GM12878 (cell line): ENCODE measurements around the gene IGF2R. TPM values are rescaled to one million over a fixed set of nuclear protein-coding genes. Genes with fewer than 3 reads are reported as not detected.

Source experiments
- ATAC-seq: fragments of 200-7000 bp; cut with Tn5 transposase; 3 replicates; pipeline ENCODE4 v1.9.1; 2020; ENCODE audit warnings: mild to moderate bottlenecking, moderate library complexity
- BruUV-seq: library from RNA; stranded (reverse); fragments of 400-500 nt; replicated peaks from 2 replicates; lab custom pipeline; 2021; lab: Mats Ljungman, UMichigan
- CTCF ChIA-PET: fragments of 300-600 bp; sonication (Branson Sonifier 250); formaldehyde crosslinking; extraction: SDS; loops from one replicate; lab custom pipeline; 2021; ENCODE audit warnings: inconsistent platforms; lab: Yijun Ruan, JAX
- POLR2A ChIA-PET: fragments of 350-600 bp; formaldehyde crosslinking; extraction: SDS; loops from one replicate; lab custom pipeline; 2021; ENCODE audit warnings: inconsistent platforms; lab: Charles Lee
- RAD21 ChIA-PET: fragments of 300-600 bp; sonication (Branson Sonifier 250); formaldehyde crosslinking; loops from one replicate; lab custom pipeline; 2023; ENCODE audit warnings: antibody characterized with exemption; ENCODE audit not compliant: unreplicated experiment; lab: Charles Lee
- SMC1A ChIA-PET: fragments of 300-600 bp; sonication (Branson Sonifier 250); formaldehyde crosslinking; loops from one replicate; lab custom pipeline; 2023; ENCODE audit not compliant: unreplicated experiment, uncharacterized antibody; lab: Charles Lee
- DNase-seq: peaks from one replicate; pipeline ENCODE4 v3.0.0-alpha.2; 2011; ENCODE audit warnings: low read depth, low spot score
- FAIRE-seq: peaks from 3 replicates; lab custom pipeline; 2011; peaks lifted over from hg19 to GRCh38; lab: Jason Lieb, UNC
- H2AFZ ChIP-seq: 2 replicates; pipeline ENCODE4 v1.6.0; 2011; ENCODE audit warnings: low read depth, low read length, control low read depth; ENCODE audit not compliant: control insufficient read depth
- H3K27ac ChIP-seq: 2 replicates; pipeline ENCODE4 v1.5.1; 2011; ENCODE audit warnings: control low read depth; ENCODE audit not compliant: control insufficient read depth, insufficient read depth
- H3K27me3 ChIP-seq, 2 experiments: replicated peaks in 1 of 2; 2 replicates each; pipeline versions ENCODE4 v1.6.0 to v1.6.1; 2011; ENCODE audit warnings: low read length in 1 of 2; ENCODE audit not compliant: control insufficient read depth in 2 of 2, insufficient read depth in 2 of 2
- H3K36me3 ChIP-seq, 2 experiments: 2 replicates each; pipeline ENCODE4 v1.5.1; 2011; ENCODE audit warnings: low read length in 1 of 2; ENCODE audit not compliant: control insufficient read depth in 2 of 2, insufficient read depth in 2 of 2
- H3K4me1 ChIP-seq: 2 replicates; pipeline ENCODE4 v1.6.1; 2011; ENCODE audit warnings: mild to moderate bottlenecking, low read length, moderate library complexity, mixed read lengths; ENCODE audit not compliant: control insufficient read depth, insufficient read depth
- H3K4me2 ChIP-seq: 2 replicates; pipeline ENCODE4 v1.6.0; 2011; ENCODE audit warnings: control low read depth; ENCODE audit not compliant: control insufficient read depth, insufficient read depth
- H3K4me3 ChIP-seq: fragments of 200-600 bp; sonication (generic); 2 replicates; pipeline ENCODE4 v1.5.1; 2016
- H3K79me2 ChIP-seq: 2 replicates; pipeline ENCODE4 v1.6.0; 2011; ENCODE audit warnings: low read length; ENCODE audit not compliant: control insufficient read depth, insufficient read depth
- H3K9ac ChIP-seq: 2 replicates; pipeline ENCODE4 v1.8.0; 2011; ENCODE audit warnings: low read length, control low read depth, mixed read lengths; ENCODE audit not compliant: control insufficient read depth, insufficient read depth
- H3K9me3 ChIP-seq: replicated peaks from 3 replicates; pipeline ENCODE4 v1.5.1; 2011; ENCODE audit warnings: mild to moderate bottlenecking, low read length; ENCODE audit not compliant: control insufficient read depth, insufficient read depth
- H4K20me1 ChIP-seq: 2 replicates; pipeline ENCODE4 v1.6.0; 2011; ENCODE audit not compliant: control insufficient read depth, insufficient read depth
- GATAD2B ChIP-seq: fragments of 450-650 bp; conservative IDR thresholded peaks from 2 replicates; pipeline ENCODE4 v1.6.1; 2017; ENCODE audit warnings: low read depth, mild to moderate bottlenecking, moderate library complexity
- HDGF ChIP-seq: fragments of 450-650 bp; IDR thresholded peaks from 2 replicates; pipeline ENCODE4 v1.6.1; 2016; ENCODE audit warnings: antibody characterized with exemption
- MEF2A ChIP-seq: IDR thresholded peaks from 2 replicates; pipeline ENCODE4 v1.6.1; 2011; ENCODE audit warnings: low read depth, mild to moderate bottlenecking, low read length, moderate library complexity; ENCODE audit not compliant: insufficient read depth
- NFXL1 ChIP-seq: fragments of 450-650 bp; IDR thresholded peaks from 2 replicates; pipeline ENCODE4 v1.6.1; 2017; ENCODE audit warnings: antibody characterized with exemption, mild to moderate bottlenecking, borderline replicate concordance
- STAT1 ChIP-seq: fragments of 450-650 bp; conservative IDR thresholded peaks from 2 replicates; pipeline ENCODE4 v1.6.1; 2014; ENCODE audit warnings: antibody characterized with exemption, mild to moderate bottlenecking
- TBL1XR1 ChIP-seq: IDR thresholded peaks from 2 replicates; pipeline ENCODE4 v1.6.1; 2012; ENCODE audit warnings: low read depth, low read length, improper control_type of control experiment
- WGBS: methylation state at CpG from one replicate; pipeline ENCODE4 v1.1.6; 2016; ENCODE audit warnings: low lambda C conversion rate; ENCODE audit not compliant: insufficient replicate concordance, insufficient coverage; ENCODE audit errors: missing lambda C conversion rate; 5-methylcytosine and 5-hydroxymethylcytosine counted together
- in situ Hi-C: fragments of 300-500 bp; cut with MboI; formaldehyde crosslinking; loops from 9 replicates; pipeline ENCODE4 v1.14.3; 2018; ENCODE audit warnings: mixed read lengths
- intact Hi-C: fragments of 100-400 bp; cut with micrococcal nuclease; formaldehyde crosslinking; loops from one replicate; pipeline ENCODE4 v1.14.2; 2022; ENCODE audit not compliant: unreplicated experiment
- polyA plus RNA-seq, 11 experiments: library from polyadenylated mRNA; depleted of rRNA in 4 of 11; unstranded in 6 of 11; stranded (reverse) in 5 of 11; fragments of >200 nt; fragmentation: Nextera tagmentation in 4 of 11; fragmentation: Illumina TruSeq in 1 of 11; extraction: Ambion mirVana in 4 of 11; extraction: Trizol in 1 of 11; gene quantifications; 1 replicate in 1 of 11; 2 replicates in 10 of 11; pipeline versions ENCODE4 v1.2.1 to v1.2.3, GENCODE V29; 2011 to 2016; ENCODE audit warnings: inconsistent platforms in 2 of 11, missing spikeins in 2 of 11, low read depth in 1 of 11
- total RNA-seq, 4 experiments: library from RNA; depleted of rRNA in 3 of 4; stranded (reverse); fragments of >200 nt in 3 of 4; fragmentation: Illumina TruSeq in 1 of 4; extraction: Trizol in 1 of 4; gene quantifications; 2 replicates each; pipeline versions ENCODE4 v1.2.1 to v1.2.3, GENCODE V29; 2013 to 2021
- TF ChIP-seq, protein P1 (sequence below): IDR thresholded peaks from 2 replicates; pipeline ENCODE4 v1.6.1; 2011; ENCODE audit warnings: mild to moderate bottlenecking, low read depth, low read length, moderate library complexity; ENCODE audit not compliant: insufficient replicate concordance
- TF ChIP-seq, protein P2 (sequence below): fragments of 450-650 bp; IDR thresholded peaks from 2 replicates; pipeline ENCODE4 v1.6.1; 2016; ENCODE audit warnings: mild to moderate bottlenecking, moderate library complexity, borderline replicate concordance
- TF ChIP-seq, protein P3 (sequence below): IDR thresholded peaks from 2 replicates; pipeline ENCODE4 v1.6.1; 2011; ENCODE audit warnings: borderline replicate concordance, low read depth, mild to moderate bottlenecking, moderate library complexity, mixed read lengths, low read length; ENCODE audit not compliant: insufficient read depth; ENCODE audit errors: extremely low read length
- TF ChIP-seq, protein P4 (sequence below): fragments of 450-650 bp; formaldehyde crosslinking; IDR thresholded peaks from 2 replicates; pipeline ENCODE4 v1.4.0; 2022; ENCODE audit warnings: mild to moderate bottlenecking, moderate library complexity

The IGF2R gene
- total and polyA plus RNA-seq, 10 of the 15 experiments (the other 5 are each of a cell fraction or from before 2014, with no cell fraction given), result 1.00 to 40.1 (median 16.8) TPM

DNA sequence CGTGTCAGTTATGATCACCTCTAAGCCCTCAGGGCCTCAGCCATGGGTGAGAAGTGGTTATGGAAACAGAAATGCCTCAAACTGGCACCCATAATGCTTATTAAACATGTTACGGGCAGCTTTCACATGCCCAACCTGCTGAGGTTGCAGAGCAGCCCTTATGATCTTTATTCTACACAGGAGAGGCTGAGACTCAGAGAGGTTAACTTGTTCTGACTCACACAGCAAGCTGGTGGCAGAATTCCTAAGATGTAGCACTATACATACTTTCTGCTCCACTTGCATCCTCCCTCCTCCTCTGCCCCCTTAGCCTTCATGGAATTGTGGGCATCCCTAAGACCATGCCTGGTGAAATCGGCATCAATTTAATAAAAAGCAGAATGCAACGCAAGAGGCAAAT, 34.7 kb upstream of the IGF2R start:
- no peaks in the 10 kb centered on the region for H3K79me2 ChIP-seq
- no TSS peak for BruUV-seq
- H3K4me1 ChIP-seq, result peaks cover 23% of the 10 kb centered on the region
- WGBS, result 77% methylated on average over 4 of the region's 4 CpGs
- no peaks in the 10 kb centered on the region for H3K36me3 ChIP-seq
- DNase-seq, result no peak
- H3K9ac ChIP-seq, result no peak overlapping the region
- H3K9me3 ChIP-seq, result peaks cover 2% of the 10 kb centered on the region; the same call in 1 of the 3 replicates
- FAIRE-seq, result no peak
- TF ChIP-seq, protein P1, sequence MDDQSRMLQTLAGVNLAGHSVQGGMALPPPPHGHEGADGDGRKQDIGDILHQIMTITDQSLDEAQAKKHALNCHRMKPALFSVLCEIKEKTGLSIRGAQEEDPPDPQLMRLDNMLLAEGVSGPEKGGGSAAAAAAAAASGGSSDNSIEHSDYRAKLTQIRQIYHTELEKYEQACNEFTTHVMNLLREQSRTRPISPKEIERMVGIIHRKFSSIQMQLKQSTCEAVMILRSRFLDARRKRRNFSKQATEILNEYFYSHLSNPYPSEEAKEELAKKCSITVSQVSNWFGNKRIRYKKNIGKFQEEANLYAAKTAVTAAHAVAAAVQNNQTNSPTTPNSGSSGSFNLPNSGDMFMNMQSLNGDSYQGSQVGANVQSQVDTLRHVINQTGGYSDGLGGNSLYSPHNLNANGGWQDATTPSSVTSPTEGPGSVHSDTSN, result no peak
- TF ChIP-seq, protein P2, sequence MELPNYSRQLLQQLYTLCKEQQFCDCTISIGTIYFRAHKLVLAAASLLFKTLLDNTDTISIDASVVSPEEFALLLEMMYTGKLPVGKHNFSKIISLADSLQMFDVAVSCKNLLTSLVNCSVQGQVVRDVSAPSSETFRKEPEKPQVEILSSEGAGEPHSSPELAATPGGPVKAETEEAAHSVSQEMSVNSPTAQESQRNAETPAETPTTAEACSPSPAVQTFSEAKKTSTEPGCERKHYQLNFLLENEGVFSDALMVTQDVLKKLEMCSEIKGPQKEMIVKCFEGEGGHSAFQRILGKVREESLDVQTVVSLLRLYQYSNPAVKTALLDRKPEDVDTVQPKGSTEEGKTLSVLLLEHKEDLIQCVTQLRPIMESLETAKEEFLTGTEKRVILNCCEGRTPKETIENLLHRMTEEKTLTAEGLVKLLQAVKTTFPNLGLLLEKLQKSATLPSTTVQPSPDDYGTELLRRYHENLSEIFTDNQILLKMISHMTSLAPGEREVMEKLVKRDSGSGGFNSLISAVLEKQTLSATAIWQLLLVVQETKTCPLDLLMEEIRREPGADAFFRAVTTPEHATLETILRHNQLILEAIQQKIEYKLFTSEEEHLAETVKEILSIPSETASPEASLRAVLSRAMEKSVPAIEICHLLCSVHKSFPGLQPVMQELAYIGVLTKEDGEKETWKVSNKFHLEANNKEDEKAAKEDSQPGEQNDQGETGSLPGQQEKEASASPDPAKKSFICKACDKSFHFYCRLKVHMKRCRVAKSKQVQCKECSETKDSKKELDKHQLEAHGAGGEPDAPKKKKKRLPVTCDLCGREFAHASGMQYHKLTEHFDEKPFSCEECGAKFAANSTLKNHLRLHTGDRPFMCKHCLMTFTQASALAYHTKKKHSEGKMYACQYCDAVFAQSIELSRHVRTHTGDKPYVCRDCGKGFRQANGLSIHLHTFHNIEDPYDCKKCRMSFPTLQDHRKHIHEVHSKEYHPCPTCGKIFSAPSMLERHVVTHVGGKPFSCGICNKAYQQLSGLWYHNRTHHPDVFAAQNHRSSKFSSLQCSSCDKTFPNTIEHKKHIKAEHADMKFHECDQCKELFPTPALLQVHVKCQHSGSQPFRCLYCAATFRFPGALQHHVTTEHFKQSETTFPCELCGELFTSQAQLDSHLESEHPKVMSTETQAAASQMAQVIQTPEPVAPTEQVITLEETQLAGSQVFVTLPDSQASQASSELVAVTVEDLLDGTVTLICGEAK, result no peak
- TF ChIP-seq GATAD2B (no peak), STAT1 (no peak), HDGF (no peak), MEF2A (no peak), TBL1XR1 (no peak), NFXL1 (no peak)
- TF ChIP-seq, protein P3, sequence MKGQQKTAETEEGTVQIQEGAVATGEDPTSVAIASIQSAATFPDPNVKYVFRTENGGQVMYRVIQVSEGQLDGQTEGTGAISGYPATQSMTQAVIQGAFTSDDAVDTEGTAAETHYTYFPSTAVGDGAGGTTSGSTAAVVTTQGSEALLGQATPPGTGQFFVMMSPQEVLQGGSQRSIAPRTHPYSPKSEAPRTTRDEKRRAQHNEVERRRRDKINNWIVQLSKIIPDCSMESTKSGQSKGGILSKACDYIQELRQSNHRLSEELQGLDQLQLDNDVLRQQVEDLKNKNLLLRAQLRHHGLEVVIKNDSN, result no peak
- TF ChIP-seq, protein P4, sequence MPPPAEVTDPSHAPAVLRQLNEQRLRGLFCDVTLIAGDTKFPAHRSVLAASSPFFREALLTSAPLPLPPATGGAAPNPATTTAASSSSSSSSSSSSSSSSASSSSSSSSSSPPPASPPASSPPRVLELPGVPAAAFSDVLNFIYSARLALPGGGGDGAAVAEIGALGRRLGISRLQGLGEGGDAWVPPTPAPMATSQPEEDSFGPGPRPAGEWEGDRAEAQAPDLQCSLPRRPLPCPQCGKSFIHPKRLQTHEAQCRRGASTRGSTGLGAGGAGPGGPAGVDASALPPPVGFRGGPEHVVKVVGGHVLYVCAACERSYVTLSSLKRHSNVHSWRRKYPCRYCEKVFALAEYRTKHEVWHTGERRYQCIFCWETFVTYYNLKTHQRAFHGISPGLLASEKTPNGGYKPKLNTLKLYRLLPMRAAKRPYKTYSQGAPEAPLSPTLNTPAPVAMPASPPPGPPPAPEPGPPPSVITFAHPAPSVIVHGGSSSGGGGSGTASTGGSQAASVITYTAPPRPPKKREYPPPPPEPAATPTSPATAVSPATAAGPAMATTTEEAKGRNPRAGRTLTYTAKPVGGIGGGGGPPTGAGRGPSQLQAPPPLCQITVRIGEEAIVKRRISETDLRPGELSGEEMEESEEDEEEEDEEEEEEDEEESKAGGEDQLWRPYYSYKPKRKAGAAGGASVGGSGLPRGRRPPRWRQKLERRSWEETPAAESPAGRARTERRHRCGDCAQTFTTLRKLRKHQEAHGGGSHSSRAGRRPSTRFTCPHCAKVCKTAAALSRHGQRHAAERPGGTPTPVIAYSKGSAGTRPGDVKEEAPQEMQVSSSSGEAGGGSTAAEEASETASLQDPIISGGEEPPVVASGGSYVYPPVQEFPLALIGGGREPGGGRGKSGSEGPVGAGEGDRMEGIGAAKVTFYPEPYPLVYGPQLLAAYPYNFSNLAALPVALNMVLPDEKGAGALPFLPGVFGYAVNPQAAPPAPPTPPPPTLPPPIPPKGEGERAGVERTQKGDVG (CRISPR knock-in tag), result no peak
- intact Hi-C loops, result loop anchor here (5.0 kb wide), 2 partner anchors 147 to 207 kb away; partner anchors contain the start of genes TCP1 and WTAP
- no peak overlapping the region for H3K27ac ChIP-seq
- ChIA-PET CTCF (no interaction called here), SMC1A (interaction anchor here (0.7 to 6.8 kb wide), 6 partner anchors 12 to 70 kb away, joined by 3 to 95 read pairs (median 10); partner anchors contain the start of gene IGF2R), RAD21 (interaction anchor here (1.3 to 1.7 kb wide), 2 partner anchors 71 to 144 kb away, joined by 3 to 5 read pairs; partner anchors contain the start of gene MRPL18), POLR2A (no interaction called here)
- no peak overlapping the region for H3K4me2 ChIP-seq
- H3K27me3 ChIP-seq, result no peaks in the 10 kb centered on the region
- in situ Hi-C loops, result no loop called here
- ATAC-seq, result no peak
- no peaks in the 10 kb centered on the region for H4K20me1 ChIP-seq
- no peak overlapping the region for H2AFZ ChIP-seq
- H3K4me3 ChIP-seq, result no peak overlapping the region
